ENCODE data around the gene NMNAT2.

DNA sequence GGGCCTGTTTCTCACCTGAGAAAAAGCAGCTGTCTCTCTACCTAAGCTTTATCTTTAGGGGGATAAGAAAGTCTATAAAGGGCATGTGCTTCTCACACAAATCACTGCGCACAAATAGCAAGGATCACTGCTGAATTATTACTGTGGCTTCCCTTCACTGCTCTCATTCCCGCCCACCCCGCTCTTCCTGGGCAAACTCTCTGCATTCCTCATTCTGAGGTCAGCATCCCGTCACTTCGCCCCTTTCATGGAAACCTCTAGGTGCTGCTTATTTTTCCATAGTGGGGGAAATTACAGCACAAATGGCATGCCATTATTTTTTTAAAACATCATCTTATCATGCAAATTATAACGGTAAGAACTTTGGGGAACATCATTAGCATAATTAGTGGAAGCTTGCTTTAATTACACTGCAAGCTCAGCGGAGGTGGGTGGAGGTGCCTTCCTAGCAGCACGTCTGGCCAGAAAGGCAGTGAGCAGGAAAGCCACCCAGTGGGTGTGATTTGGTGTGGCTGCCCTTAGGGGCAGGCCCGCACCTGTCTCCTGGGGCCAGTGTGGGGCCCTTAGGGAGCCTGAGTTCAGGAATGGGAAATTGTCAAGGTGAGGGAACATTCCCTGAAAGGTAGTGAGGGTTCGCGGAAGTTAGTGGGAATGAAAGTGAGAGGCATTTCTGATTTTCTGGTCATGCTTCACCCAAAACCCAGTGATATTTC is 126.2 kb downstream of the NMNAT2 start:
- TF ChIP-seq, protein P1, sequence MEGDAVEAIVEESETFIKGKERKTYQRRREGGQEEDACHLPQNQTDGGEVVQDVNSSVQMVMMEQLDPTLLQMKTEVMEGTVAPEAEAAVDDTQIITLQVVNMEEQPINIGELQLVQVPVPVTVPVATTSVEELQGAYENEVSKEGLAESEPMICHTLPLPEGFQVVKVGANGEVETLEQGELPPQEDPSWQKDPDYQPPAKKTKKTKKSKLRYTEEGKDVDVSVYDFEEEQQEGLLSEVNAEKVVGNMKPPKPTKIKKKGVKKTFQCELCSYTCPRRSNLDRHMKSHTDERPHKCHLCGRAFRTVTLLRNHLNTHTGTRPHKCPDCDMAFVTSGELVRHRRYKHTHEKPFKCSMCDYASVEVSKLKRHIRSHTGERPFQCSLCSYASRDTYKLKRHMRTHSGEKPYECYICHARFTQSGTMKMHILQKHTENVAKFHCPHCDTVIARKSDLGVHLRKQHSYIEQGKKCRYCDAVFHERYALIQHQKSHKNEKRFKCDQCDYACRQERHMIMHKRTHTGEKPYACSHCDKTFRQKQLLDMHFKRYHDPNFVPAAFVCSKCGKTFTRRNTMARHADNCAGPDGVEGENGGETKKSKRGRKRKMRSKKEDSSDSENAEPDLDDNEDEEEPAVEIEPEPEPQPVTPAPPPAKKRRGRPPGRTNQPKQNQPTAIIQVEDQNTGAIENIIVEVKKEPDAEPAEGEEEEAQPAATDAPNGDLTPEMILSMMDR (IDR thresholded peaks at IDR 0.05; ENCODE audit: insufficient read depth, low read depth, low read length), result no peak
- no peak for TF ChIP-seq EZH2 (IDR thresholded peaks at IDR 0.05; ENCODE audit: insufficient read depth, low read length)
